HepG2 (cell line): ENCODE data around the gene TMEM198. TPM values are rescaled to one million over a fixed set of nuclear protein-coding genes. Genes with fewer than 3 reads are reported as not detected.

ENCODE experiments used
- AGO1 ChIP-seq: fragments of 200-400 bp; formaldehyde crosslinking; IDR thresholded peaks from 2 replicates; pipeline ENCODE4 v1.6.1; 2017; ENCODE audit warnings: mild to moderate bottlenecking, low read depth, low read length, moderate library complexity; ENCODE audit not compliant: poor library complexity, severe bottlenecking
- ATF2 ChIP-seq: sonication (generic); formaldehyde crosslinking; IDR thresholded peaks from 2 replicates; pipeline ENCODE4 v1.4.0; 2020; ENCODE audit warnings: missing genetic modification reagents
- BORCS8-MEF2B ChIP-seq: sonication (generic); formaldehyde crosslinking; IDR thresholded peaks from 2 replicates; pipeline ENCODE4 v1.8.0; 2022; ENCODE audit warnings: mild to moderate bottlenecking, missing genetic modification reagents
- FOXA1 ChIP-seq, 2 experiments: fragments of 450-650 bp in 1 of 2; sonication (generic) in 1 of 2; formaldehyde crosslinking in 1 of 2; IDR thresholded peaks; 2 replicates each; pipeline versions ENCODE4 v1.4.0 to v1.6.1; 2016 to 2020; ENCODE audit warnings: missing genetic modification reagents in 1 of 2
- HMG20B ChIP-seq: conservative IDR thresholded peaks from 2 replicates; pipeline ENCODE4 v1.6.1; 2016; ENCODE audit warnings: missing genetic modification reagents, missing compliant biosample characterization
- LCORL ChIP-seq, 2 experiments: fragments of 450-650 bp in 1 of 2; sonication (generic) in 1 of 2; formaldehyde crosslinking in 1 of 2; IDR thresholded peaks; 2 replicates each; pipeline versions ENCODE4 v1.5.0 to v1.6.1; 2017 to 2020; ENCODE audit warnings: antibody characterized with exemption in 1 of 2, missing genetic modification reagents in 1 of 2
- MYNN ChIP-seq: sonication (generic); formaldehyde crosslinking; IDR thresholded peaks from 2 replicates; pipeline ENCODE4 v1.4.0; 2020; ENCODE audit warnings: mild to moderate bottlenecking, low read depth, missing genetic modification reagents
- RXRA ChIP-seq: sonication (generic); formaldehyde crosslinking; IDR thresholded peaks from 2 replicates; pipeline ENCODE4 v1.5.1; 2020; ENCODE audit warnings: missing genetic modification reagents
- SALL1 ChIP-seq: sonication (generic); formaldehyde crosslinking; IDR thresholded peaks from 2 replicates; pipeline ENCODE4 v1.8.0; 2022; ENCODE audit warnings: mild to moderate bottlenecking, missing genetic modification reagents
- SKIL ChIP-seq: sonication (generic); formaldehyde crosslinking; IDR thresholded peaks from 2 replicates; pipeline ENCODE4 v1.8.0; 2022; ENCODE audit warnings: missing genetic modification reagents, mild to moderate bottlenecking, moderate library complexity, borderline replicate concordance
- SNAPC5 ChIP-seq: sonication (generic); formaldehyde crosslinking; IDR thresholded peaks from 2 replicates; pipeline ENCODE4 v1.8.1; 2023; ENCODE audit warnings: mild to moderate bottlenecking, missing genetic modification reagents, borderline replicate concordance
- ZFP91 ChIP-seq: sonication (generic); formaldehyde crosslinking; IDR thresholded peaks from 2 replicates; pipeline ENCODE4 v1.9.0; 2022; ENCODE audit warnings: missing genetic modification reagents, mild to moderate bottlenecking, borderline replicate concordance
- ZKSCAN1 ChIP-seq: fragments of 150-350 bp; IDR thresholded peaks from 2 replicates; pipeline ENCODE4 v1.6.1; 2014; ENCODE audit warnings: low read length
- ZNF616 ChIP-seq: sonication (generic); formaldehyde crosslinking; IDR thresholded peaks from 2 replicates; pipeline ENCODE4 v1.5.0; 2020; ENCODE audit warnings: low read depth, mild to moderate bottlenecking, missing genetic modification reagents
- ZNF709 ChIP-seq: sonication (generic); formaldehyde crosslinking; IDR thresholded peaks from 2 replicates; pipeline ENCODE4 v1.5.0; 2020; ENCODE audit warnings: mild to moderate bottlenecking, missing genetic modification reagents
- ZNF749 ChIP-seq: sonication (generic); formaldehyde crosslinking; IDR thresholded peaks from 2 replicates; pipeline ENCODE4 v1.8.0; 2022; ENCODE audit warnings: mild to moderate bottlenecking, missing genetic modification reagents, moderate library complexity, borderline replicate concordance
- ZNF770 ChIP-seq: sonication (generic); formaldehyde crosslinking; IDR thresholded peaks from 2 replicates; pipeline ENCODE4 v1.5.0; 2020; ENCODE audit warnings: mild to moderate bottlenecking, missing genetic modification reagents
- ZNF800 ChIP-seq: sonication (generic); formaldehyde crosslinking; IDR thresholded peaks from 2 replicates; pipeline ENCODE4 v1.4.0; 2020; ENCODE audit warnings: missing genetic modification reagents
- polyA plus RNA-seq, 8 experiments: library from polyadenylated mRNA; depleted of rRNA in 3 of 8; stranded (reverse) in 7 of 8; unstranded in 1 of 8; fragments of >200 nt; fragmentation: Illumina TruSeq in 4 of 8; extraction: Trizol in 4 of 8; gene quantifications; 2 replicates each; pipeline versions ENCODE4 v1.2.1 to v1.2.3, GENCODE V29; 2011 to 2016; ENCODE audit warnings: low read depth in 4 of 8, missing spikeins in 1 of 8, mixed read lengths in 1 of 8; ENCODE audit not compliant: insufficient read depth in 1 of 8
- total RNA-seq, 5 experiments: library from RNA; depleted of rRNA; stranded (reverse); fragments of >200 nt; fragmentation: Illumina TruSeq; extraction: Trizol; gene quantifications; 2 replicates each; pipeline ENCODE4 v1.2.3, GENCODE V29; 2016; ENCODE audit warnings: low read depth in 1 of 5

The TMEM198 gene
- total and polyA plus RNA-seq, 2 of the 13 experiments (the other 11 are each of a cell fraction or from before 2014, with no cell fraction given) = 17.3 to 23.5 TPM

GRCh38 chr2:219498280-219499057, 45.4 kb upstream of the TMEM198 start, which contains the start of gene GMPPA (continued):
- peak; percentile 59; the same call in 1 of the 2 replicates for TF ChIP-seq ZNF749 (CRISPR knock-in tag)
- TF ChIP-seq AGO1 = no peak
- no peak for TF ChIP-seq MYNN (CRISPR knock-in tag)
- peak; percentile 35; the same call in 1 of the 2 replicates for TF ChIP-seq BORCS8-MEF2B
- no peak; the same call in 1 of the 2 replicates for TF ChIP-seq SKIL
- TF ChIP-seq LCORL (IDR thresholded peaks at IDR 0.05) = no peak
- peak; percentile 60; the same call in 1 of the 2 replicates for TF ChIP-seq LCORL (CRISPR knock-in tag; IDR thresholded peaks at IDR 0.05)
- TF ChIP-seq ZKSCAN1 = no peak
- no peak for TF ChIP-seq ATF2 (CRISPR knock-in tag)
- peak; percentile 86; the same call in 1 of the 2 replicates for TF ChIP-seq ZFP91 (CRISPR knock-in tag)
- TF ChIP-seq ZNF616 (CRISPR knock-in tag) = peak; percentile 75; the same call in 1 of the 2 replicates
- no peak for TF ChIP-seq SNAPC5
- peak; percentile 50 for TF ChIP-seq SALL1 (CRISPR knock-in tag)
- TF ChIP-seq FOXA1 (IDR thresholded peaks at IDR 0.05) = no peak
- no peak for TF ChIP-seq FOXA1 (CRISPR knock-in tag; IDR thresholded peaks at IDR 0.05)
- TF ChIP-seq ZNF800 (CRISPR knock-in tag) = 0 out of 2 replicates have a peak, but pooled peaks have one; percentile 21
- TF ChIP-seq ZNF709 = peak; percentile 91
- no peak for TF ChIP-seq ZNF770 (CRISPR knock-in tag)
- TF ChIP-seq RXRA (CRISPR knock-in tag) = peak; percentile 97
- TF ChIP-seq HMG20B (CRISPR knock-in tag) = no peak
